Kidney tubule cell (primary cell): ENCODE results near the gene MAD2L1BP.

ENCODE experiments used
- DNase-seq: peaks from one replicate; pipeline ENCODE4 v3.0.0-alpha.2; 2018; ENCODE audit warnings: low spot score

MAD2L1BP gene

DNA sequence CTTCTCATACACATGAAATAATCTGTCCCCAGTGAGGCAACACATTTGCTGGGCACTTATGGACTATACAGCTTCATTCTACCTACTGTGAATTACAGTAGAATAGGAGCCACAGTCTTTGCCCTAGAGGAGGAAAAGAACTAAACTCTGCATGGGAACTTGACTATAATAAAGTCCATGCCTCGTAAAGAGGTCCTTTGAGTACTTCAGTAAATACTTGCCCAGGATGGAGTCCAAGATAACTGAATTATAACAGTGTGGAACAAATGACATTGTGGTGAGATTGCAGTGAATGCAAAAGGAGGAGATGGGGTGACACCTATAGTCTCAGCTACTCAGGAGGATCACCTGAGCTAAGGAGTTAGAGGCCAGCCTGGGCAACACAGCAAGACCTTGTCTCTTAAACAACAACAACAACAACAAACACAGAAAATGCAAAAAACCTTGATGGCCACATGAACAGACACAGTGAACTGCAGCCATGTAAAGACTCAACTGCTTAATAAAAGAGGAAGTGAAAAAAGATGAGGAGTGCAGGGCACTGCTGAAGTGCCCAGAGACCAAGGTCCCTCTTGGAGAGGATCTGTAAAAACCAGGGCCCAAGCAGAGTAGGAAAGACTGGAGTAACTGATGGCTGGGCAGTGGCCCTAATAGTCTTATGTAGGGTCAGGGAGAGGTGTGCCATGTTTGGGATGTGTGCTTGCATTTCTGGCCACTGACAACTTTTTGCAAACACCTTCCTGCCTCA, 48.2 kb downstream of the MAD2L1BP start:
- DNase-seq: no peak

DNA sequence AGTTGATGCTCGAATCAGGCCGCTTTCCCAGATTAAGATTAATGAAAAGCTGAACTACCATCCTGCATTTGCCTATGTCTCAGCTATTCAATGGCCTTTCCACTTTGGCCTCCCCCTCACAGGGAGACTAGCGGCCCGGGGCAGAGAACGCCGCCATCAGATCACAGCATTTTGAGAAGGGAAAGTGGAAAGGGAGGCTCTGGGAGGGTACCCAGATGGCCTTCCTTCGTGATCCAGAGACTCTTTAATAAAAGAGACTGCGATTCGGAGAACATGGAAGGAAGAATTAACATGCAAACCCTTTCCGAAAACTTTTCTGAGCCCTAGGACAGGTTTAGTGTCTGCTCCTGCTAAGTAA, 51.4 kb downstream of the MAD2L1BP start:
- no peak for DNase-seq

DNA sequence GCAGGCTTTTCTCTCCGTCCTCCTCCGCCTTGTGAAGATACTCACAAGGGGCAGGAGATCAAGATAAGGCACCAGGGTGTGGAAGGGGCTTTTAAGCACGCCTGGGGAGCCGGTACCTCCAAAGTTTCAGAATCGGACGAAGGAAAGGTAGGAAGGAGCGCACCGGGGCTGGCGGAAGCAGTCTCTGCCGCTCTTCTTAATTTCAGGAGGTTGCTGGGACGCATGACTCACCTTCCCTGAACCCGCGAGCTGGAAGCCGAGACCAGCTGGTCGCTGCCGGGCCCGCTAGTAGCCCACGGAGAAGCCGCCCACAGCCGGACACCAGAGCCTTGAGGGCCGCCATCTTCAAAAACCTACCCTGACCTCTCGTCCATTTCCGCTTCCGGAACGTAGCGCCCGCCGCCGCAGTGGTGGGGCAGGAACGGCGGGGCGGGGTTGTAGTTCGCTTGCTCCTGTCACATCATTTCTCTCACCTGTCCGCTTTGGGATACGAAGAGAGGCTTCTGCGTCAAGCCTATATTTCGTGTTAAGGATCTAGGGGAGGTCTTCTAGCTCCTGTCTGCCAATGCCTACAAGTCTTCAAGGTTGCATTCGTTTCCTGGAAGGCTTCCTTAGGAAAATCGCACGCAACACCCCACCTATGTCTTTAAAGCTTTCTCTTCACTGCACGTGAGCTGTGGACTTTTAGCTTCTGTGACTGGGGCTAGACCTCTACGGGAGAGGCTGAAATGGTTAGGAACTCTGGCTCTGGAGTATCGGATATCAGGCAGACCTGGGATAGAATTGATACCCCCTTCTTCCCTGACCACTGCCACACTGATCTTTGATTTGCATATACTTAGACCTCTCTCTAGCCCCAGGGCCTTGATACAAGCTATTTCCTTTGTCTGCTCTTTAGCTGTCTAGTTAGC, 52.1 kb downstream of the MAD2L1BP start, which contains the start of gene MRPS18A:
Gene MRPS18A, minus strand, starts transcription at position 355 of the 911 bp plus-strand sequence. Its CDS starts 12 bp downstream, at position 343.
- DNase-seq: peak; percentile 91

DNA sequence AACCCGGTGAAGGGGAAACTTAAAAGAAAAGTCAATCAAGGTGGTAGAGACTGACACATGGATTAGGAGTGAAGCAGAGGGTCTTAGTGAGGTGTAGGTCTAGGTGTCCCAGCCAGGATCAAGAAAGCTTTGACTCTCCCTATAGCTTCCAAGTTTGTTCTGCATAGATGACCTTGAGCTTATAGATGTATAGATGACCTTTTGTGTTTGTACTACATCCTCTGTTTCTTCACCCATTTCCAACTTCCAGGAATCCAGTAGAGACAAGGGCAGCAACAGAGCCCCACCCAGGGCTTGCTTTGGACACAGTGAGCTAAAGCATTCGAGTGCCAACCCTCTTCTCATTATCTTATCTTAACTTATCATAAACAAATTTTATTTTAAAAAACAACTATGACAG, 53.8 kb downstream of the MAD2L1BP start:
- DNase-seq: no peak
